ENCODE results near the gene PALLD.

GRCh38 chr4:168793542-168793941 lies 296.7 kb downstream of the PALLD start:
- TF ChIP-seq GATA2 (IDR thresholded peaks at IDR 0.05; ENCODE audit: low read depth, low read length) (no peak), GATA3 (IDR thresholded peaks at IDR 0.05; ENCODE audit: low read depth, low read length) (no peak)
